HG02870 (cell line): ENCODE results near the gene PYGB.
A peak's percentile ranks its signal among the peaks of the same experiment; 100 is the strongest.
"Not testable (repeated sequence)": the region's sequence is repeated elsewhere in the genome, so short reads cannot be mapped to it uniquely, and the experiment has no call there.

Experiments
- ATAC-seq: cut with Tn5 transposase; IDR thresholded peaks from one replicate; pipeline ENCODE4 v1.9.1; 2021; ENCODE audit warnings: mild to moderate bottlenecking, moderate library complexity; ENCODE audit not compliant: unreplicated experiment

The PYGB gene

GRCh38 chr20:25247518-25247955, 348 bp upstream of the PYGB start:
- peak; percentile 30 for ATAC-seq

DNA sequence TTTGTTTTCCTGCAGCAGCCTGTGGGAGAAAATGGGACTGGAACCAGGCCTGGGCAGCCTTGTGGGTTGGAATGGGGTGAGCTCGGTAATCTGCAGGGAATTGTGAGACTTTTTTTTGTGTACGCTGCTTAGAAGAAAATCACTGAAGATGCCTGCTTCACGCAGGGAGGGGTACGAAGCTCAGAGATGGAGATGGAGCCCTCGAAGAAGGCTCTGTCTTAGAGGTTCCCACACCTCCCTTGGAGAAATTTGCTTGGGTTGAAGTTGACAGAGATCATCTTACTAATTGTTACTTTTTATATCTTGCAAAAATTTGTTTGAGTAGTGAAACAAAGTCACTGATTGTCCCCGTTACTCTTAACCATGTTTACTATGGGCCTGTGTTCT, 894 bp downstream of the PYGB start:
- no peak for ATAC-seq

GRCh38 chr20:25249198-25249931, 1.5 kb downstream of the PYGB start:
- no peak for ATAC-seq

- no peak for ATAC-seq
These were observed 2.6 kb downstream of the PYGB start for GRCh38 chr20:25250508-25250907.

DNA sequence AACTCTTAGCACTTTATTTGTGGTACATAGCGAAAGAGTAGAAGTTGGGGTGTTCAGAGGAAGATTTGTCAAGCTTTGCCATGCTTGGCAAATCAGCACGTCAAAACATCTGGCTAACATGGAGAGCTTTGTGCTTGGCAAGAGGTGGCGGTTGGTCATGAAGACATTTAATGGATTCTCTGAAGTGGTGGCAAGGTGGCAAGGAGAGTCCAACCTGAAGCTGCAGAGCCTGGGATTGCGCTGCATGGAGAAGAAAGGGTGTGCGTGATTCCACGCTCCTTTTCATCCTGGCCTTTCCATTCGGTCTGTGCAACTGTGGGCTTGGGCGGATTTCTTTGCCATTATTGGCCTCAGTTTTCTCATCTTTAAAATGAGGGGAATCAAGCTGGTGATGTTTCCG, 3.1 kb downstream of the PYGB start:
- ATAC-seq, result no peak

GRCh38 chr20:25251558-25251957, 3.7 kb downstream of the PYGB start:
- ATAC-seq, result no peak

- ATAC-seq, result no peak
These were observed 4.4 kb downstream of the PYGB start for GRCh38 chr20:25252230-25252651.

DNA sequence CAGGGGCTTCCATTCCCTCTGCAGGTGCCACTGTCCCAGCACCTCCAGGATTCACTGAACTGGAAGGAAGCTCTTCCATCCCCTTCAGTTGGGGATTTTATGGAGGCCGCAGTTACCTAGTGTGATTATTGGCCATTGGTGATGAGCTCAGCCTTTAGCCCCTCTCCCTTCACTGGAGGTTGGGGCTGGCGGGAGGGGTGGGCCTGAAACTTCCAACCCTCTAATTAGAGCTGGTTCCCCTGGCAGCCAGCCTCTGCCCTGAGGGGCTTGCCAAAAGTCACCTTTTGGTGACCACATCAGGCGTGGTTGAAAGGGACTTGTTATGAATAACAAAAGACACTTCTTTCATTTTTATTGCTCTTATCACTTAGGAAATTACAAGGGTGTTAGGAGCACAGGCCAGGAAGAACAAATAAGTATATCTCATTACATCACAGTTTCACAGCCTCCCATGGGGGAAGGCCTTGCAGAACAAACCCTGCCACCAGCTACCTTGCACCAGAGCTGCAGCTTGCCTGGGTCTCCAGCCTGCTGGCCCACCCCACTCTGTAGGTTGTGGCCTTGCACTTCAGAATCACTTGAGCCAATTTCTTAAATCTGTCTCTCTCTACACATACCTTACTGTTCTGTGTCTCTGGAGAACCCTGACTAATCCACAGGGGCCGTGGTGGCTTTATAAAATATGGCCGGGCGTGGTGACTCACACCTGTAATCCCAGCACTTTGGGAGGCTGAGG, 5.0 kb downstream of the PYGB start:
- no peak for ATAC-seq

DNA sequence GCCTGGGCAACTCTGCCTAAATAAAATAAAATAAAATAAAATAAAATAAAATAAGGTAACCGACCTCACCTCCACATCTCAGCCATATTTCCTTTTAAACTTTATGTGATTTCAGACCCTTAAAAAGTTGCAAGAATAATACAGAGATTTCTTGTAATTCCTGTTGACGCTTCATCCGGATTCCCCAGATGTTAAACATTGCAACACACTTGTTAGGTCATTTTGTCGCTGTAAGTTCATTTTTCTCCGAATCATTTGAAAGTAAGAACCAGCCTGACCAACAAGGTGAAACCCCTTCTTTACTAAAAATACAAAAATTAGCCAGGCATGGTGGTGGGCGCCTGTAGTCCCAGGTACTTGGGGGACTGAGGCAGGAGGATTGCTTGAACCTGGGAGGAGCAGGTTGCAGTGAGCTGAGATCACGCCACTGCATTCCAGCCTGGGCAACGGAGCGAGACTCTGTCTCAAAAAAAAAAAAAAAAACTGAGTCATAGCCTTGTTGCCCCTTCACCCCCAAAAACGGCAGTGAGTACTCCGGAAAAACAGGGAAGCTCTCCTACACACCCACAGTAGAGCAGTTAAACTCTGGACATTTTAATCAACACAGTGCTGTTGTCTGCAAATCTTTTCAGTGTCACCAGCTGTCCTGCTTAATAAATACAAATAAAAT, 5.9 kb downstream of the PYGB start:
- no peak for ATAC-seq

DNA sequence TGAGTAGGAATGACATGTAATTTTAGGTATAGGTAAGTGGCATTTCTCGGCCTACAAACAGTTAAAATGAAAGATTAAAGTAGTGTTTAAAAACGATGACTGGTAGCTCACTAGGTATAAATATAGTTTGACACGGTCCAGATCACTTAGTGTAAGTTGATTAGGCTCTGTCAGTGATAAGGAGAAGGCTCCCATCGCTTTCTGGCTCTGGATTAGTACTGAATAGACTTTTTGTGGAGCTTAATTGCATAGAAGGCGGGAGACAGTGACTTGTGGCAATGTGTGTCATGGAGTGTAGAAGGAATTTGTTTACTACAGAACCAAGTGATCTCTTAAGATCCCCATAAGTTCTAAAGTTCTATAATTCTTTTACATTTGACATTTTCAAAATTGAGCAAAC, 6.7 kb downstream of the PYGB start:
- ATAC-seq, result no peak

DNA sequence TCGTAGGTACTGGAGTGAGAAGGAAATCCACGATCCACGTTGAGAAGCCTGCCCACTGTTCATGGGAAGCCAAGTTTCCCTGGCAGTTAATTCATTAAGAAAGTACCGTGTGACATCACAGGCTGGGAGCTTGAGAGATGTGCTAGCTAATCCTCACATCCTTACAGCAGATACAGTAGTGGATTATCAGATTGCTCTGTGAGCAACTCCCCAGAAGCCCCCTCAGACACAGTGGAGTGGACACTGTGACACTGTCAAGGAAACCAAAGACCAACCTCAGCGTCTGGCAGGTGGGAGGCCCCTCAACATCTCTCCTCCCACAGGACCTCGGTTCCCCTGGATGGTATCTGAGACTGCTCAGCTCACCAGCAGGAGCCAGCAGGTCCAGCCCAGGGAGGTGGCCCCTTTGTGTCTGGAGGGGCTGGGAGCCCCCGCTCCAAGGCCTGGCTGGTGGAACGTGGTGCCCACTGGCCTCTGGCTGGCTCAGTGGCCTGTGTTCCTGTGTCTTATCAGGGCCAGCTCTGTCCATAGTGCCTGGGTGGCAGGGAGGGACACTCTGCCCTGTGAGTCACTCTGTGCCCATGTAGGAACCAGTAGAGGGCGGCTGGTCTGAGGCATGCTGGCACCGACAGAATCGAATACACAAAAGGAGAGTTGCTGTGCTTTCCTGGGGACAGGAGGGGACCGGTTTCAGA, 7.2 kb downstream of the PYGB start:
- ATAC-seq, result no peak

GRCh38 chr20:25256226-25256859, 8.5 kb downstream of the PYGB start:
- ATAC-seq, result no peak

GRCh38 chr20:25257130-25257529, 9.2 kb downstream of the PYGB start:
- ATAC-seq, result no peak

DNA sequence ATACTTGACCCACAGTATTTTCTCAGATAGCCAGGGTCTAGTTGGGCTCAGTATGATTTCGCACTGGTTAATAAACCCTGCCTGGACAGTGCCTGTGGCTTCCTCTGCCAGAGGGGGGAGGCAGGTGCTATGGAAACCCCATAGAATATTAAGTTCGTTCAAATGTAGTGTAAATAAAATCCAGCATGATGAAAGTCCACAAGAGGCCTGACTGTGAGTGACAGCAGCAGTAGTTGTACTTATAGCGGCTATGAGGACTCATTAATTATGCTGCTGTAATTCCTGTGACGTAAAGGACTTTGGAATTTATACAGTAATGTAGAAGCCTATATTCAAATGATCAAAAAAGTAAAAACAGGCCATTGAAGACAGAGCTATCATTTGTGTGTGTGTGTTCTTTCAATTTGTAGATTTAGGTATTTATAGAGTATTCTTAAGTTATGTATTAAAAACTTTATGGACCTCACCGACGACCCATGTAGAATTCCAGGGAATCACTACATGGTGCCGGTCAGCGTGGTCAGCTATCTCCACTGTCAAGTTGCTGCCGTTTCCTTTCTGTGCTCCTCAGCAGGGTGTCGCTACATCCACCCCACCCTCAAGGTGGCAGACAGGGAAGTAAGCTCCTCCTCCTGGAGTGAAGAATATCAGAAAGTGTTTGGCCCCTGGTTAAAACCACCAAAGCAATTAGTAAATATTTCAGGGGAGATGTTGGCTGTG, 10.0 kb downstream of the PYGB start:
- no peak for ATAC-seq

- no peak for ATAC-seq
These were observed 10.6 kb downstream of the PYGB start for GRCh38 chr20:25258476-25258805.

GRCh38 chr20:25258828-25259227, 10.9 kb downstream of the PYGB start:
- no peak for ATAC-seq

DNA sequence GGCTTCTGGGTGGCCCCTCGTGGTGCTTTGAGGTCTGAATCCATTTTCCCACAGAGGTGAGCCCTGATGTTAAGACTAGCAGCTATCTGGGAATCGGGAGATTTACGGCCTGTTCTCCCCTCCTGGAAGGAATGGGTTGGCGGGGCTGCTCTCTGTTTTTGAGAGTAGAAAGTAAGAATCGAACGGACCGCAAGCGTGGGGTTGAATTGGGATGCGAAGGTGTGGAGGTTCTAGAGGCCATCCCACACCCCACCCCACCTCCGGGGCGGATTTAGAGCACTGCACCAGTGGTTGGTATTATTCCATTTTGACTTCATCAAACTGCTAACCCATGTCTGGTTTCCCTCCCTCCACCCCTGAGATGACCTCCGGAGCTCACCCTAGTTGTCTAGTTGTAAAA, 11.5 kb downstream of the PYGB start:
- ATAC-seq, result no peak

- ATAC-seq, result no peak
These were observed 11.9 kb downstream of the PYGB start for GRCh38 chr20:25259788-25260254.

- not testable (repeated sequence) for ATAC-seq
These were observed 13.0 kb downstream of the PYGB start for GRCh38 chr20:25260770-25261437.
